CD8-positive, alpha-beta memory T cell (primary cell): ENCODE results near the gene UCK2. TPM values are rescaled to one million over a fixed set of nuclear protein-coding genes. Genes with fewer than 3 reads are reported as not detected.

ENCODE experiments used
- CTCF ChIA-PET: fragments of 350-600 bp; sonication (Branson Sonifier 250); formaldehyde crosslinking; loops from one replicate; lab custom pipeline; 2021; ENCODE audit warnings: antibody characterized with exemption; lab: Charles Lee
- POLR2A ChIA-PET: fragments of 350-600 bp; sonication (Branson Sonifier 250); formaldehyde crosslinking; loops from one replicate; lab custom pipeline; 2021; ENCODE audit warnings: antibody characterized with exemption; lab: Charles Lee
- DNase-seq, 5 donors: peaks; one replicate each; pipeline versions ENCODE4 v3.0.0 to v3.0.0-alpha.2; 2020 to 2022; ENCODE audit warnings: mixed read lengths in 1 of 5
- H3K27ac ChIP-seq: one replicate; pipeline ENCODE4 v1.7.0; 2013; ENCODE audit warnings: low read depth, mild to moderate bottlenecking, low read length, moderate library complexity
- H3K27me3 ChIP-seq: 2 replicates; pipeline ENCODE4 v1.7.0; 2013; ENCODE audit warnings: low read length, mild to moderate bottlenecking; ENCODE audit not compliant: insufficient read depth, poor library complexity, severe bottlenecking
- H3K36me3 ChIP-seq: 2 replicates; pipeline ENCODE4 v1.7.0; 2013; ENCODE audit warnings: mild to moderate bottlenecking, low read length, moderate library complexity; ENCODE audit not compliant: insufficient read depth
- H3K4me1 ChIP-seq: 2 replicates; pipeline ENCODE4 v1.7.0; 2013; ENCODE audit warnings: mild to moderate bottlenecking, low read length, moderate library complexity; ENCODE audit not compliant: insufficient read depth
- H3K4me3 ChIP-seq: 2 replicates; pipeline ENCODE4 v1.7.0; 2013; ENCODE audit warnings: mild to moderate bottlenecking, low read length
- H3K9me3 ChIP-seq: 2 replicates; pipeline ENCODE4 v1.7.0; 2013; ENCODE audit warnings: mild to moderate bottlenecking, low read length
- H3K27ac Mint-ChIP-seq, 8 donors: one replicate each; pipeline ENCODE4 v1.8.0; 2020 to 2021; ENCODE audit warnings: mixed read lengths in 8 of 8, mild to moderate bottlenecking in 6 of 8, inconsistent platforms in 3 of 8, moderate library complexity in 3 of 8
- H3K27me3 Mint-ChIP-seq, 2 donors: one replicate each; pipeline ENCODE4 v1.8.0; 2020 to 2021; ENCODE audit warnings: mixed read lengths in 2 of 2, mild to moderate bottlenecking in 1 of 2, moderate library complexity in 1 of 2
- H3K36me3 Mint-ChIP-seq, 3 donors: one replicate each; pipeline ENCODE4 v1.8.0; 2020 to 2021; ENCODE audit warnings: mixed read lengths in 3 of 3, inconsistent platforms in 1 of 3, mild to moderate bottlenecking in 1 of 3
- H3K4me1 Mint-ChIP-seq, 3 donors: one replicate each; pipeline ENCODE4 v1.8.0; 2020 to 2021; ENCODE audit warnings: mixed read lengths in 3 of 3, inconsistent platforms in 1 of 3, mild to moderate bottlenecking in 1 of 3
- H3K4me3 Mint-ChIP-seq, 7 donors: one replicate each; pipeline ENCODE4 v1.8.0; 2020 to 2021; ENCODE audit warnings: mixed read lengths in 7 of 7, mild to moderate bottlenecking in 6 of 7, moderate library complexity in 4 of 7, inconsistent platforms in 2 of 7
- H3K9me3 Mint-ChIP-seq, 5 donors: one replicate each; pipeline ENCODE4 v1.8.0; 2020 to 2022; ENCODE audit warnings: mixed read lengths in 5 of 5, mild to moderate bottlenecking in 3 of 5, moderate library complexity in 2 of 5, inconsistent platforms in 1 of 5
- polyA plus RNA-seq: library from polyadenylated mRNA; unstranded; fragments of 300-500 nt; fragmentation: Illumina TruSeq; gene quantifications from one replicate; pipeline ENCODE4 v1.2.3, GENCODE V29; 2021
- total RNA-seq, 2 experiments: library from RNA; stranded (reverse); gene quantifications; one replicate each; pipeline ENCODE4 v1.2.3, GENCODE V29; 2021

UCK2 gene
- total and polyA plus RNA-seq, 3 experiments from 2014 or later, result 10.7 to 100 (median 97.4) TPM

GRCh38 chr1:165942927-165943597 is 115.6 kb downstream of the UCK2 start:
- CTCF ChIA-PET, result no interaction called here

DNA sequence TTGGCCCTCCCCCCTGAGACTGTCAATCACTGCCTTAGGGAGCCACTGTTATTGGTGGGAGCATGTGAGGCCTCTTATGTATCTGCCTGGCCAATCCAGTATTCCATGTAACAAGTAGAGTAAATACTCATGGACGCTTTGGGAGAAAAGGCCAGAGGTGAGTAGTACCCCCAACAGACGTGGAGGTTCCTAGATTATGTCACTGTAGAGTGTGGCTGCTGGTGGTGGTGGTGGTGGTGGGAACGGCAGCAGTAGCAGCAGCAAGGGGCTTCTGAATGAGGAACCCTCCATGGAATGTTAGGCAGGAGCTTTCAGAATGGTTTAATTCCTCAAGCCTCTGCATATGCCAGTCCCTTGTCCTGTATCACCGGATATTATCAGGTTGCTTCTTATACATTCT is 118.5 kb downstream of the UCK2 start:
- no peak for DNase-seq
- H3K4me3 ChIP-seq, result no peak overlapping the region
- no peaks in the 10 kb centered on the region for H3K36me3 ChIP-seq
- no peak overlapping the region for H3K4me3 Mint-ChIP-seq
- no peak overlapping the region for H3K27ac Mint-ChIP-seq
- H3K4me1 ChIP-seq, result no peaks in the 10 kb centered on the region
- H3K27me3 Mint-ChIP-seq, result peaks cover 4 to 7% of the 10 kb centered on the region in 2 donors
- ChIA-PET POLR2A (no interaction called here), CTCF (interaction anchor here (1.2 kb wide), 1 partner anchor 17 kb away, joined by 5 read pairs; no protein-coding TSS in a partner anchor)
- no peaks in the 10 kb centered on the region for H3K27me3 ChIP-seq
- H3K36me3 Mint-ChIP-seq, result no peaks in the 10 kb centered on the region
- H3K4me1 Mint-ChIP-seq, result no peaks in the 10 kb centered on the region
- H3K9me3 ChIP-seq, result no peaks in the 10 kb centered on the region
- no peak overlapping the region for H3K27ac ChIP-seq
- H3K9me3 Mint-ChIP-seq, result peaks cover 0 to 1% (median 0%) of the 10 kb centered on the region in 5 donors

More at GRCh38 chr1:165942927-165943597, 115.6 kb downstream of the UCK2 start:
- no peaks in the 10 kb centered on the region for H3K4me1 ChIP-seq
- no peak for DNase-seq
- Mint-ChIP-seq H3K4me3 (no peak overlapping the region), H3K4me1 (no peaks in the 10 kb centered on the region), H3K27ac (no peak overlapping the region), H3K9me3 (peaks cover 0 to 1% (median 0%) of the 10 kb centered on the region in 5 donors), H3K27me3 (peaks cover 4 to 17% of the 10 kb centered on the region in 2 donors), H3K36me3 (no peaks in the 10 kb centered on the region)
- H3K4me3 ChIP-seq, result no peak overlapping the region
- H3K27ac ChIP-seq, result no peak overlapping the region
- no peaks in the 10 kb centered on the region for H3K27me3 ChIP-seq
- H3K36me3 ChIP-seq, result no peaks in the 10 kb centered on the region
- no peaks in the 10 kb centered on the region for H3K9me3 ChIP-seq
- POLR2A ChIA-PET, result no interaction called here

GRCh38 chr1:165947797-165948455 is 120.5 kb downstream of the UCK2 start:
- peaks cover 3 to 9% of the 10 kb centered on the region in 2 donors for H3K27me3 Mint-ChIP-seq
- no peaks in the 10 kb centered on the region for H3K9me3 ChIP-seq
- no peaks in the 10 kb centered on the region for H3K9me3 Mint-ChIP-seq
- H3K27me3 ChIP-seq, result no peaks in the 10 kb centered on the region
- no peaks in the 10 kb centered on the region for H3K36me3 ChIP-seq
- H3K4me3 ChIP-seq, result no peak overlapping the region
- no peak overlapping the region for H3K27ac Mint-ChIP-seq
- ChIA-PET CTCF (interaction anchor here (1.2 kb wide), 1 partner anchor 12 kb away, joined by 3 read pairs; no protein-coding TSS in a partner anchor), POLR2A (no interaction called here)
- H3K4me3 Mint-ChIP-seq, result no peak overlapping the region
- H3K4me1 ChIP-seq, result no peaks in the 10 kb centered on the region
- DNase-seq, result no peak
- no peaks in the 10 kb centered on the region for H3K36me3 Mint-ChIP-seq
- no peaks in the 10 kb centered on the region for H3K4me1 Mint-ChIP-seq
- H3K27ac ChIP-seq, result no peak overlapping the region

- no peak overlapping the region for H3K27ac Mint-ChIP-seq
- H3K27ac ChIP-seq, result no peak overlapping the region
- H3K27me3 Mint-ChIP-seq, result peaks cover 3 to 17% of the 10 kb centered on the region in 2 donors
- H3K27me3 ChIP-seq, result no peaks in the 10 kb centered on the region
- H3K4me1 ChIP-seq, result no peaks in the 10 kb centered on the region
- H3K36me3 ChIP-seq, result no peaks in the 10 kb centered on the region
- H3K9me3 Mint-ChIP-seq, result no peaks in the 10 kb centered on the region
- no peak for DNase-seq
- no peaks in the 10 kb centered on the region for H3K9me3 ChIP-seq
- no peaks in the 10 kb centered on the region for H3K36me3 Mint-ChIP-seq
- no peak overlapping the region for H3K4me3 Mint-ChIP-seq
- POLR2A ChIA-PET, result no interaction called here
- H3K4me1 Mint-ChIP-seq, result no peaks in the 10 kb centered on the region
- CTCF ChIA-PET, result interaction anchor here (0.6 kb wide), 1 partner anchor 600 kb away, joined by 3 read pairs; no protein-coding TSS in a partner anchor
- no peak overlapping the region for H3K4me3 ChIP-seq
These were observed 122.1 kb downstream of the UCK2 start for GRCh38 chr1:165949335-165950130.

DNA sequence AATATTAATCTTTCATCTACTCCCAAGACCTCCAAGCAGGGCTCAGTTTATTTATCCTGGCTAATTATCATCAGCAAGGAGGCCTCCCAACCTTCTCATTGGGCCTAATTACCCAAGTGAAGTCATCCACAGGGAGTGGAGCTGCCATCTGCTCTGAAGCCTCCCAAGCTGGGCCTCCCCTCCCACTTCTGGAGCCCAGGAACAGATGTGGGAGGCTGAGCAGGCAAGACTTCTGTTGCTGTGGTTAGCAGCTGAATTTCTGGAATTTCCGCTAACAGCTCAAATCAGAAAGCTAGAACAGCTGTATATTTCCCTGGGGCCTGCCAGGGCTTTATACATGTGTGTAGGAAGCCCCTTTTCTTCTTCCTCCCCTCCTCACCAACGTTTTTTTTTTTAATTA is 127.5 kb downstream of the UCK2 start:
- Histone ChIP-seq H3K4me3 (no peak overlapping the region), H3K4me1 (no peaks in the 10 kb centered on the region), H3K9me3 (no peaks in the 10 kb centered on the region), H3K27me3 (no peaks in the 10 kb centered on the region), H3K27ac (no peak overlapping the region), H3K36me3 (no peaks in the 10 kb centered on the region)
- no peak for DNase-seq
- ChIA-PET POLR2A (no interaction called here), CTCF (no interaction called here)
- no peaks in the 10 kb centered on the region for H3K9me3 Mint-ChIP-seq
- H3K36me3 Mint-ChIP-seq, result peaks cover 0 to 2% (median 0%) of the 10 kb centered on the region in 3 donors
- H3K4me3 Mint-ChIP-seq, result no peak overlapping the region
- peaks cover 4 to 35% of the 10 kb centered on the region in 2 donors for H3K27me3 Mint-ChIP-seq
- H3K27ac Mint-ChIP-seq, result no peak overlapping the region
- no peaks in the 10 kb centered on the region for H3K4me1 Mint-ChIP-seq

- no peak overlapping the region for H3K4me3 Mint-ChIP-seq
- no peaks in the 10 kb centered on the region for H3K4me1 Mint-ChIP-seq
- DNase-seq, result no peak
- no peak overlapping the region for H3K27ac Mint-ChIP-seq
- no peaks in the 10 kb centered on the region for H3K27me3 ChIP-seq
- ChIA-PET CTCF (no interaction called here), POLR2A (no interaction called here)
- H3K9me3 ChIP-seq, result no peaks in the 10 kb centered on the region
- H3K27me3 Mint-ChIP-seq, result peaks cover 4 to 30% of the 10 kb centered on the region in 2 donors
- no peaks in the 10 kb centered on the region for H3K9me3 Mint-ChIP-seq
- no peaks in the 10 kb centered on the region for H3K4me1 ChIP-seq
- peaks cover 0 to 2% (median 0%) of the 10 kb centered on the region in 3 donors for H3K36me3 Mint-ChIP-seq
- no peaks in the 10 kb centered on the region for H3K36me3 ChIP-seq
- no peak overlapping the region for H3K27ac ChIP-seq
- H3K4me3 ChIP-seq, result no peak overlapping the region
These were observed 130.9 kb downstream of the UCK2 start for GRCh38 chr1:165958306-165958705.

DNA sequence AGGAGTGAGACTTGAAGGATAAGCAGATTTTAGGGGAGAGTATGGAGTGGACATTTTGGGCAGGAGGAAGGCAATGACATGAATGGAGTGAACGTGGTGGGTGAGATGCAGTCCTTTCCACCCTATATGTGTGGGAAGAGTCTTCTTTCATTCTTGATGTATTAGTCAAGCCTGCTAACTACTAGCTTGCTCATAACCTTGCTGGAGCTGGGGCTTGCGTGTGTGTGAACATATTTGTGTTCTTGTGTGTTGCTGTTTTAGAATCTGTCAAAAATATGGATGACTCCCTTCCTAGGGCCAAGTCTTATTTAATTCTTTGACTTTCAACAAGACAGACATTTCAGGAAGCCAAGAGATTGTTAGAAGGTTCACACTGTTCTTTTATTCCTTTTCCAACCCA is 132.7 kb downstream of the UCK2 start:
- ChIA-PET POLR2A (no interaction called here), CTCF (no interaction called here)
- Mint-ChIP-seq H3K4me3 (no peak overlapping the region), H3K4me1 (no peaks in the 10 kb centered on the region), H3K36me3 (peaks cover 0 to 2% (median 0%) of the 10 kb centered on the region in 3 donors), H3K27ac (no peak overlapping the region), H3K9me3 (no peaks in the 10 kb centered on the region), H3K27me3 (peaks cover 4 to 27% of the 10 kb centered on the region in 2 donors)
- no peaks in the 10 kb centered on the region for H3K36me3 ChIP-seq
- H3K4me1 ChIP-seq, result no peaks in the 10 kb centered on the region
- H3K27ac ChIP-seq, result no peak overlapping the region
- no peaks in the 10 kb centered on the region for H3K9me3 ChIP-seq
- no peaks in the 10 kb centered on the region for H3K27me3 ChIP-seq
- DNase-seq, result no peak
- H3K4me3 ChIP-seq, result no peak overlapping the region

GRCh38 chr1:165960881-165961280 is 133.5 kb downstream of the UCK2 start:
- Mint-ChIP-seq H3K27ac (no peak overlapping the region), H3K4me1 (no peaks in the 10 kb centered on the region)
- H3K4me3 ChIP-seq, result no peak overlapping the region

More at GRCh38 chr1:165960881-165961280, 133.5 kb downstream of the UCK2 start:
- DNase-seq, result no peak
- Mint-ChIP-seq H3K9me3 (no peaks in the 10 kb centered on the region), H3K27me3 (peaks cover 6 to 26% of the 10 kb centered on the region in 2 donors), H3K36me3 (peaks cover 0 to 2% (median 0%) of the 10 kb centered on the region in 3 donors), H3K4me3 (no peak overlapping the region)
- Histone ChIP-seq H3K9me3 (no peaks in the 10 kb centered on the region), H3K27ac (no peak overlapping the region), H3K36me3 (no peaks in the 10 kb centered on the region), H3K4me1 (no peaks in the 10 kb centered on the region), H3K27me3 (no peaks in the 10 kb centered on the region)
- ChIA-PET CTCF (no interaction called here), POLR2A (no interaction called here)
